H9 (cell line): ENCODE data around the gene MYH14. TPM values are rescaled to one million over a fixed set of nuclear protein-coding genes. Genes with fewer than 3 reads are reported as not detected.

ENCODE experiments used
- DNase-seq: peaks from one replicate; pipeline ENCODE4 v3.0.0-alpha.2; 2017
- H2AFZ ChIP-seq: one replicate; pipeline ENCODE4 v1.6.1; 2013; ENCODE audit warnings: mild to moderate bottlenecking, low read length, control low read depth, moderate library complexity
- H2AK5ac ChIP-seq: 2 replicates; pipeline ENCODE4 v1.6.1; 2013; ENCODE audit warnings: low read length, control low read depth, mixed read lengths; ENCODE audit not compliant: insufficient read length
- H2BK120ac ChIP-seq: one replicate; pipeline ENCODE4 v1.6.1; 2013; ENCODE audit warnings: low read depth, mild to moderate bottlenecking, low read length, control low read depth, inconsistent platforms; ENCODE audit not compliant: poor library complexity, severe bottlenecking
- H2BK12ac ChIP-seq: 2 replicates; pipeline ENCODE4 v1.6.1; 2013; ENCODE audit warnings: low read length, control low read depth, mixed read lengths, low read depth; ENCODE audit not compliant: insufficient read length
- H2BK15ac ChIP-seq: 2 replicates; pipeline ENCODE4 v1.6.1; 2013; ENCODE audit warnings: low read depth, low read length, control low read depth
- H2BK20ac ChIP-seq: one replicate; pipeline ENCODE4 v1.6.1; 2013; ENCODE audit warnings: low read depth, mild to moderate bottlenecking, low read length, control low read depth, inconsistent platforms; ENCODE audit not compliant: poor library complexity, severe bottlenecking
- H2BK5ac ChIP-seq: 2 replicates; pipeline ENCODE4 v1.6.1; 2013; ENCODE audit warnings: low read length, control low read depth, mixed read lengths; ENCODE audit not compliant: insufficient read length
- H3K14ac ChIP-seq: 2 replicates; pipeline ENCODE4 v1.6.1; 2013; ENCODE audit warnings: low read length, control low read depth; ENCODE audit not compliant: insufficient read depth
- H3K18ac ChIP-seq: 2 replicates; pipeline ENCODE4 v1.6.1; 2013; ENCODE audit warnings: low read depth, mild to moderate bottlenecking, mixed read lengths, low read length, control low read depth; ENCODE audit not compliant: insufficient read length
- H3K23ac ChIP-seq: 2 replicates; pipeline ENCODE4 v1.6.1; 2013; ENCODE audit warnings: low read length, control low read depth, mixed read lengths, low read depth; ENCODE audit not compliant: insufficient read length
- H3K23me2 ChIP-seq: 2 replicates; pipeline ENCODE4 v1.6.1; 2013; ENCODE audit warnings: low read depth, mild to moderate bottlenecking, mixed read lengths, low read length, control low read depth; ENCODE audit not compliant: insufficient read length, poor library complexity, severe bottlenecking
- H3K27ac ChIP-seq: 2 replicates; pipeline ENCODE4 v1.5.1; 2013; ENCODE audit warnings: low read length, control low read depth, mixed read lengths, low read depth; ENCODE audit not compliant: insufficient read length
- H3K27me3 ChIP-seq: 2 replicates; pipeline ENCODE4 v1.6.1; 2013; ENCODE audit warnings: low read length, control low read depth, inconsistent platforms; ENCODE audit not compliant: insufficient read depth
- H3K4ac ChIP-seq: 2 replicates; pipeline ENCODE4 v1.6.1; 2013; ENCODE audit warnings: low read depth, mild to moderate bottlenecking, control low read depth, inconsistent platforms, low read length, moderate library complexity
- H3K4me1 ChIP-seq: 2 replicates; pipeline ENCODE4 v1.6.1; 2013; ENCODE audit warnings: low read length, control low read depth, inconsistent platforms; ENCODE audit not compliant: insufficient read depth
- H3K4me2 ChIP-seq: 2 replicates; pipeline ENCODE4 v1.6.1; 2013; ENCODE audit warnings: low read length, control low read depth, mixed read lengths; ENCODE audit not compliant: insufficient read length, insufficient read depth
- H3K56ac ChIP-seq: 2 replicates; pipeline ENCODE4 v1.6.1; 2013; ENCODE audit warnings: low read depth, mild to moderate bottlenecking, mixed read lengths, low read length, control low read depth; ENCODE audit not compliant: insufficient read length
- H3K79me1 ChIP-seq: 2 replicates; pipeline ENCODE4 v1.6.1; 2013; ENCODE audit warnings: low read depth, mild to moderate bottlenecking, moderate library complexity, low read length, control low read depth, inconsistent platforms; ENCODE audit not compliant: insufficient read depth, poor library complexity, severe bottlenecking
- H3K79me2 ChIP-seq: 2 replicates; pipeline ENCODE4 v1.6.1; 2013; ENCODE audit warnings: low read length, control low read depth, inconsistent platforms; ENCODE audit not compliant: insufficient read depth
- H3K9ac ChIP-seq: 2 replicates; pipeline ENCODE4 v1.6.1; 2013; ENCODE audit warnings: low read length, control low read depth, mixed read lengths; ENCODE audit not compliant: insufficient read length; ENCODE audit errors: extremely low read depth
- H3K9me3 ChIP-seq: one replicate; pipeline ENCODE4 v1.6.1; 2013; ENCODE audit warnings: low read depth, low read length, inconsistent platforms; ENCODE audit not compliant: control insufficient read depth
- H3T11ph ChIP-seq: one replicate; pipeline ENCODE4 v1.6.1; 2013; ENCODE audit warnings: mild to moderate bottlenecking, low read length, control low read depth, inconsistent platforms
- H4K20me1 ChIP-seq: one replicate; pipeline ENCODE4 v1.6.1; 2013; ENCODE audit not compliant: control insufficient read depth, insufficient read length, insufficient read depth
- H4K5ac ChIP-seq: 2 replicates; pipeline ENCODE4 v1.6.1; 2013; ENCODE audit warnings: low read depth, mild to moderate bottlenecking, mixed read lengths, low read length, control low read depth; ENCODE audit not compliant: insufficient read length
- H4K8ac ChIP-seq: replicated peaks from 2 replicates; pipeline ENCODE4 v1.6.1; 2013; ENCODE audit warnings: low read length, control low read depth, mixed read lengths, low read depth; ENCODE audit not compliant: insufficient read length
- H4K91ac ChIP-seq: 2 replicates; pipeline ENCODE4 v1.6.1; 2013; ENCODE audit warnings: low read depth, mild to moderate bottlenecking, moderate library complexity, mixed read lengths, low read length, control low read depth; ENCODE audit not compliant: insufficient read length
- H3K27ac Mint-ChIP-seq, 3 experiments: 2 replicates in 2 of 3; 3 replicates in 1 of 3; pipeline ENCODE4 v1.8.0; 2020 to 2021; ENCODE audit warnings: mixed read lengths in 3 of 3, mild to moderate bottlenecking in 1 of 3, moderate library complexity in 1 of 3
- H3K27me3 Mint-ChIP-seq: 2 replicates; pipeline ENCODE4 v1.8.0; 2021; ENCODE audit warnings: low read depth, mild to moderate bottlenecking, moderate library complexity, mixed read lengths
- H3K36me3 Mint-ChIP-seq, 3 experiments: 2 replicates in 2 of 3; 3 replicates in 1 of 3; pipeline ENCODE4 v1.8.0; 2020 to 2021; ENCODE audit warnings: low read depth in 3 of 3, mixed read lengths in 3 of 3; ENCODE audit not compliant: insufficient read depth in 1 of 3
- H3K4me1 Mint-ChIP-seq, 2 experiments: 2 replicates each; pipeline ENCODE4 v1.8.0; 2020; ENCODE audit warnings: mixed read lengths in 2 of 2
- H3K4me3 Mint-ChIP-seq, 2 experiments: 2 replicates in 1 of 2; 3 replicates in 1 of 2; pipeline ENCODE4 v1.8.0; 2020 to 2021; ENCODE audit warnings: mild to moderate bottlenecking in 2 of 2, mixed read lengths in 2 of 2, moderate library complexity in 1 of 2
- H3K9me3 Mint-ChIP-seq, 2 experiments: 2 replicates in 1 of 2; 3 replicates in 1 of 2; pipeline ENCODE4 v1.8.0; 2020; ENCODE audit warnings: mild to moderate bottlenecking in 2 of 2, mixed read lengths in 2 of 2, moderate library complexity in 1 of 2
- WGBS: extraction: QIAGEN DNeasy Blood & Tissue Kit; methylation state at CpG from one replicate; pipeline ENCODE4 v1.1.7; 2013; ENCODE audit warnings: missing lambda C conversion rate, low lambda C conversion rate, mixed read lengths; ENCODE audit not compliant: insufficient read length; ENCODE audit errors: extremely low coverage; 5-methylcytosine and 5-hydroxymethylcytosine counted together
- total RNA-seq: library from RNA; stranded (reverse); gene quantifications from 2 replicates; pipeline ENCODE4 v1.2.1, GENCODE V29; 2021
- TF ChIP-seq, protein P1 (sequence below): fragments of 200-600 bp; sonication (generic); conservative IDR thresholded peaks from 3 replicates; pipeline ENCODE4 v1.8.0; 2021; ENCODE audit warnings: antibody characterized with exemption, mild to moderate bottlenecking

MYH14 gene
- total RNA-seq, 1 experiment from 2014 or later: 27.7 TPM

GRCh38 chr19:50207730-50208129, 4.3 kb downstream of the MYH14 start:
- no peak overlapping the region for H3K18ac ChIP-seq

More at GRCh38 chr19:50207730-50208129, 4.3 kb downstream of the MYH14 start:
- Histone ChIP-seq H3T11ph (no peak overlapping the region), H2BK15ac (no peak overlapping the region), H3K23me2 (peaks cover 8% of the 10 kb centered on the region), H3K27ac (no peak overlapping the region), H2BK120ac (no peak overlapping the region), H3K9me3 (no peaks in the 10 kb centered on the region), H3K4ac (no peak overlapping the region), H3K4me2 (no peak overlapping the region), H3K9ac (no peak overlapping the region), H2AFZ (no peak overlapping the region), H2AK5ac (no peak overlapping the region), H3K79me1 (no peaks in the 10 kb centered on the region), H4K91ac (no peak overlapping the region), H4K8ac (no peak overlapping the region), H2BK12ac (no peak overlapping the region), H2BK5ac (no peak overlapping the region), H3K14ac (no peak overlapping the region), H3K27me3 (no peaks in the 10 kb centered on the region), H2BK20ac (no peak overlapping the region), H3K23ac (no peak overlapping the region), H4K20me1 (no peaks in the 10 kb centered on the region), H3K79me2 (no peaks in the 10 kb centered on the region), H4K5ac (no peak overlapping the region), H3K56ac (no peak overlapping the region), H3K4me1 (no peaks in the 10 kb centered on the region)
- peaks cover 16% of the 10 kb centered on the region for H3K27me3 Mint-ChIP-seq
- no peak overlapping the region; a peak in 1 of 5 replicates for H3K4me3 Mint-ChIP-seq
- peaks cover 0 to 3% of the 10 kb centered on the region in 2 experiments; a peak in 1 of 5 replicates for H3K9me3 Mint-ChIP-seq
- peaks cover 13 to 27% (median 16%) of the 10 kb centered on the region in 3 experiments for H3K36me3 Mint-ChIP-seq
- TF ChIP-seq, protein P1, sequence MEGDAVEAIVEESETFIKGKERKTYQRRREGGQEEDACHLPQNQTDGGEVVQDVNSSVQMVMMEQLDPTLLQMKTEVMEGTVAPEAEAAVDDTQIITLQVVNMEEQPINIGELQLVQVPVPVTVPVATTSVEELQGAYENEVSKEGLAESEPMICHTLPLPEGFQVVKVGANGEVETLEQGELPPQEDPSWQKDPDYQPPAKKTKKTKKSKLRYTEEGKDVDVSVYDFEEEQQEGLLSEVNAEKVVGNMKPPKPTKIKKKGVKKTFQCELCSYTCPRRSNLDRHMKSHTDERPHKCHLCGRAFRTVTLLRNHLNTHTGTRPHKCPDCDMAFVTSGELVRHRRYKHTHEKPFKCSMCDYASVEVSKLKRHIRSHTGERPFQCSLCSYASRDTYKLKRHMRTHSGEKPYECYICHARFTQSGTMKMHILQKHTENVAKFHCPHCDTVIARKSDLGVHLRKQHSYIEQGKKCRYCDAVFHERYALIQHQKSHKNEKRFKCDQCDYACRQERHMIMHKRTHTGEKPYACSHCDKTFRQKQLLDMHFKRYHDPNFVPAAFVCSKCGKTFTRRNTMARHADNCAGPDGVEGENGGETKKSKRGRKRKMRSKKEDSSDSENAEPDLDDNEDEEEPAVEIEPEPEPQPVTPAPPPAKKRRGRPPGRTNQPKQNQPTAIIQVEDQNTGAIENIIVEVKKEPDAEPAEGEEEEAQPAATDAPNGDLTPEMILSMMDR: no peak
- DNase-seq: no peak
- H3K27ac Mint-ChIP-seq: no peak overlapping the region
- peaks cover 3 to 17% of the 10 kb centered on the region in 2 experiments for H3K4me1 Mint-ChIP-seq
- WGBS: no CpG with 5 or more reads among the region's 2 CpGs
